Fibroblast of gingiva (primary cell): Measurements from ENCODE around the gene SMIM33.
"Not testable (repeated sequence)": the region's sequence is repeated elsewhere in the genome, so short reads cannot be mapped to it uniquely, and the experiment has no call there.

Experiments
- DNase-seq: peaks from one replicate; pipeline ENCODE4 v3.0.0-alpha.2; 2011; ENCODE audit warnings: low read depth

The SMIM33 gene

DNA sequence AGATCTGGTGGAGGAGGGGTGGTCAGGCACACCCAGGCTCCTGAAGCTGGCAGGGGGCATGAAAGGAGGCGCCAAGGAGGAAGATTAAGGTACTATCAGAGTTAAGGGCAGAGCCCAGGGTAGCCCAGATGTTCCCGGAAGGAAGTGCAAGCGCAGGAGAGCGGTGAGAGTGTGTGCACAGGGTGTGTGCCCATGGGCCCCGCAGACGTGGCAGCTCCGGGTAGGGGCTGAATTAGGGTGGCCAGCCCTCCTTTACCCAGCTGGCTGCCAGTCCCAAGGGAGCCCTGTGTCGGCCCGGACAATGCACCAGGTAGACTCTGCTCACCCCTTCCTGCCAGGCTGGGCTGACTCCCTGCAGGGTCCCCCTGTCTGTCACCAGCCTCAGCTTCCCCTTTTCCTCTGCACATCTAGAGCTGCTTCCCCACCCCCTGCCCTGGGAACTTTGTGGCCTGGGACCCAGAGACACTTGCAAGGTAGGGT, at the start of gene SMIM33:
TSS of gene SMIM33 (plus strand) at position 184 of the 480 bp plus-strand sequence. CDS start at position 302, 118 bp downstream.
- no peak for DNase-seq

DNA sequence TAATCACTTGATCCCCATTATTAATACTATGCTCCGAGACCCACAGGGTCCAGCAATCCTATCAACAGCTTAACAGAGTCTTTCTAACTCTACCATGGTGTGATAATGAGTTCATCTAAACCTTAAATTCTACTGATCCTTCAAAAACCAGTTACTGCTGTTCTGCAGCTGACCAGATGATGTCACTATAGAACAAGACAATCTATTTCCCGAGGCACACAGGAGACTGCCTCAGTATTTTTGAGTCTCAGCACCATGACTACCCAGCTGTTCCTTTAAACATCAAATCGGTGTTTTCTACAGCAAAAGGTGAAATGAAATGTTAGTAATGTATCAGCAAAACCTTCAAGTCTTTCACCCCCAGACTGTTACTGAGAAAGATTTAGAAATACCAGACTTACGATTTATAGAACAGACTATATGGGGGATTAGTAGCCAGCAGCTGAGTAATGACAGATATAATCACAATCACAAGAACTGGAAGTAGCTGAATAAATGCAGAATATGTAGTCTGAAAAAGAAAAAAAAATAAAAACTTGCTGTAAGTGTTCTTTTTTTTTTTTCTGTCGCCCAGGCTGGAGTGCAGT, 48.4 kb upstream of the SMIM33 start:
- DNase-seq: peak; percentile 57

DNA sequence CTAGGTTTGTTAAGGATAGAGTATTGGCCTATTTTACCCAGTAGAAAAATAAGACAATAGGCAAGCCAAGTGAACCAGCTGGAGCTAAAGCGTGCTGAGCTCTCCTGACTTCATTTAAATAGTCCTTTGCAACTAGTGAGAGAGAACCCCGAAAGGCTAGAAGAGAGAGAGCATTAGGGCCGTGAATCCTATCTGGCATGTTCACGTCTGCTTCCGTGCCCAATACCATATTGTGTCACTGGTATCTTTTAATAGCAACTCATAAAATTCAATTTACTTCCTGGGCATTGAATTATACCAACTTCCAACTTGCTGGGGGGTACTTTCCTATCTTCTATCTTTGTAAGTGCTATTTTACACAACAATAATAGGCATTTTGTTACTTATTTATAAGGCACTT, 45.3 kb upstream of the SMIM33 start:
- DNase-seq: no peak

DNA sequence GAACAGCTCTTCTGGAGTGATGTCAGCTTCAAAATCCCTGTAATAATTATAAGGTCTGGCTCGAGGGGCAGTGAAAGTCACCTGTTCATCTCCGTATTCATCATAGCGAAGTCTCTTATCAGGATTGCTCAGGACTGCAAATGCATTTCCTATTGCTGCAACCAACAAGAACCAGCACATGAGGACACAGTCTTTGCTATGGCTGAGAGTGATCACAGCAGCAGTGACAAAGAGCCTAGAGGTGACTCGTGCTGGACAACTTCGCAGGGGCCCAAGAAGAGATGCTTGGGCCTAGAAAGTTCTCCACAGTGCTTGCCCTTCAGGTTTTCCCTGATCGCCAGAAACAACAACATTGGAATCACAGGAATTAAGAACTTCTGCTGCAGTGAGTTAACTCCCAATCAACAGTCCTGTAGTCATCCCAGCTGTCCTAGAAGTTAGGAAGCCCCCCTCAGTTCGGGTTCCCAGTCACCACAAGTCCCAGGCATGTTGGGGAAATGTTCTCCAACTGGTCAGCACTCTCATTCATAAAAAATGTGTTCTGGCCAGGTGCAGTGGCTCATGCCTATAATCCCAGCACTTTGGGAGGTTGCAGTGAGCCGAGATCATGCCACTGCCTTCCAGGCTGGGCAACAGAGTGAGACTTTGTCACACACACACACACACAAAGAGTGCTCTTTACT, 44.5 kb upstream of the SMIM33 start:
- DNase-seq: no peak

DNA sequence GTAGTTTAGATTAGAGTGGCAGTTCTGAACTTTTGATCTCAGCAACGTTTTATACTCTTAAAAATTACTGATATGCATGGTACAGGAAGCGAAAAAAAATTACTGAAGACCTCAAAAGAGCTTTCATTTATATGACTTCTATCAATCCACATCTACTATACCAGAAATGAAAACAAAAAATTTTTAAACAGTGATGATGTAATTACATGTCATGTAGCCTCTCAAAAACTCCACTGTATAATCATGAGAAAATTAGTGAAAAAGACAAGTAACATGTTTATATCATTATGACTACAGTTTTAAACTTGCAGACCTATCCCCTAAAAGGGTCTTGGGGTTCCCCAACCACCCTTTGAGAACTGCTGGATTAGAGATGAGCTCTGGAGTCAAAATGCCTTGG, 40.8 kb upstream of the SMIM33 start:
- DNase-seq: no peak

DNA sequence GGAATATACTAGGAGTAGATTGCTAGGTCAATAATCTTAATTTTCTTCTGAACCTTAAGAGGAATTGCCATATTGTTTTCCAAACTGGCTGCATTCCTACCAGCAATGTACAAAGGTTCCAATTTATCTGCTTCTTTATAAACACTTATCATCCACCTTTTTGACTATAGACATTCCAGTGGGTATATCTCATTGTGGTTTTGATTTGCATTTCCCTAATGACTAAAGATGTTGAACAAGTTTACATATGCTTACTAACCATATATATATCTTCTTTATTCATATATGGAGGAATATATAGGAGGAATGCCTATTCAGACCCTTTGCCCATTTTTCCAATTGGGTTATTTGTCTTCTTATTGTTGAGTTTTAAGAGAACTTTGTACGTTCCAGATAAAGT, 39.1 kb upstream of the SMIM33 start:
- DNase-seq: no peak

DNA sequence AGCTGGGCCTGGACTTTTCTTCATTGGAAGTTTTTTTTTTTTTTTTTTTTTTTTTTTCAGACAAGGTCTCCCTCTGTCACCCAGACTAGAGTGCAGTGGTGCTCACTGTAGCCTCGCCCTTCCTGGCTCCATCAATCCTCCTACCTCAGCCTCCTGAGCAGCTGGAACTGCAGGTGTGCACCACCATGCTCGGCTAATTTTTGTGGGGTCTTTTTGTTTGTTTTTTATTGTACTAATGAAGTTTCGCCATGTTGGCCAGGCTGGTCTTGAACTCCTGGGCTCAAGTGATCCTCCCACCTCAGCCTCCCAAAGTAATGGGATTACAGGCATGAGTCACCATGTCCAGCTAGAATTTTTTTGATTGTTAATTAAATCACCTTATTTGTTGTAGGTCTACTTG, 35.1 kb upstream of the SMIM33 start:
- no peak for DNase-seq

DNA sequence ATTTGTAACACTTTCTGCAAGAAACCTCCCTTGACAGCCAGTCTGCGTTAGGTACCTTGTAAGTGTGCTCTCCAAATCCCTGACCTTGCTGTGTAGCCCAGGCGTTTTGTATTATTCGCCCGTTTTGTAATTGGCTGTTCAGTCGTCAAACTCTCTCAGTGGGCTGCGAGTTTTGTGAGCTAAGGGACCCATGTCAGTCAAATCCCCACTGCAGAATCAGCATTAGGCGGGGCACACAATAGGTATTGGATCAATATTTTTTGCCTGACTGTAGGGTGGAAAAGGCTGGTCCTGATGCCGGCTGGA, 32.1 kb upstream of the SMIM33 start:
- DNase-seq: no peak

DNA sequence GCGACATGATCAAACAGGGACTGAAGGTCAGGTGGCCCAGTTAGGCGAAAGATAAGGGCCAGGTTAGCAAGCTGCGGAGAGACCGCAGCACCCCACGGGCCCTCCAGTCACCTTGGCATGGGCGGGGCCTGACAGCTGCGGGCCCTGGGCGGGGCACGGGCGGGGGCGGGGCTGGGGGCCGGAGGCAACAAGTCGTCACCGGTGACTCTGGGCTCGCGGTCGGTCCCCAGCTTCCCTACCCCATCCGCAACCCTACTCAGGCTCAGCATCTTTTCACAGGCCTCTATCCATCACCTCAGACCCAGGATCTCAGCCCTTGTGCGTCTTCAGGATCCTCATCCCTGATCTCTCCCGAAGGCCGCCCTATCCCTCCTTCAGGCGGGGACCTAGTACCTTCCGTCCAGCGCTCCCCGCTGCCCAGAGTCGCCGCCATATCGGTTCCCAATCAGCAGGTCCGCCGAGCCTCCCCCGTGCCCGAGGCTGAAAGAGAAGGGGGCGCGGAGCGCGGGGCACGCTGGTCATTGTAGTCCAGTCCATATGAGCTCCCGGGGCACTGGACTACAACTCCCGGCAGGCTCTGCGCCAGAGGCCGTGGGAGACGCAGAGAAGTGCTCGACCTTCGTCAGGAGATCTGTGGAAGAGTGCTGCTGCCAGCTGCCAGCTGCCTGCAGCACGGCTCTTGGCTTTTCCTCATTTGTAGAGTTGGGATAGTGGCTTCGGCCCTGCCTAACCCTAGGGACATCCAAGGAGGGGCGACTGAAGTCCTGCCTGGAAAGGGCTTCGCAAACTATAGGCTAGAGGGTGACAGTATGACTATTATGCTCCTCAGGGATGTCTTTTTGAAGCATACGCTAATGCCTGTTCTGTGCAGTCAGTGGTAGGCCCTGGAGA, 31.5 kb upstream of the SMIM33 start, which contains the start of gene DNAJC18:
TSS of gene DNAJC18 (minus strand) at position 513 of the 891 bp plus-strand sequence. CDS start at position 433, 80 bp downstream.
- DNase-seq: peak; percentile 87

DNA sequence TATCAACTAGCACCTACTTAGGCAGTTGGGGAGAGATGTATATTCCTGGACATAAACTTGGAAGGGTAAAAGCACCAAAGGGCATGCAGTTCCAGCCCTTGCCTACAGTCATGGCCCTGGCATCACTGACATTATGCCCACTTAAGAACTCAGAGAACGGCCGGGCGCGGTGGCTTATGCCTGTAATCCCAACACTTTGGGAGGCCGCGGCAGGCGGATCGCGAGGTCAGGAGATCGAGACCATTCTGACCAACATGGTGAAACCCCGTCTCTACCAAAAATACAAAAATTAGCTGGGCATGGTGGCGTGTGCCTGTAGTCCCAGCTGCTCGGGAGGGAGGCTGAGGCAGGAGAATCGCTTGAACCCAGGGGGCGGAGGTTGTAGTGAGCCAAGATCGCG, 30.4 kb upstream of the SMIM33 start:
- not testable (repeated sequence) for DNase-seq

DNA sequence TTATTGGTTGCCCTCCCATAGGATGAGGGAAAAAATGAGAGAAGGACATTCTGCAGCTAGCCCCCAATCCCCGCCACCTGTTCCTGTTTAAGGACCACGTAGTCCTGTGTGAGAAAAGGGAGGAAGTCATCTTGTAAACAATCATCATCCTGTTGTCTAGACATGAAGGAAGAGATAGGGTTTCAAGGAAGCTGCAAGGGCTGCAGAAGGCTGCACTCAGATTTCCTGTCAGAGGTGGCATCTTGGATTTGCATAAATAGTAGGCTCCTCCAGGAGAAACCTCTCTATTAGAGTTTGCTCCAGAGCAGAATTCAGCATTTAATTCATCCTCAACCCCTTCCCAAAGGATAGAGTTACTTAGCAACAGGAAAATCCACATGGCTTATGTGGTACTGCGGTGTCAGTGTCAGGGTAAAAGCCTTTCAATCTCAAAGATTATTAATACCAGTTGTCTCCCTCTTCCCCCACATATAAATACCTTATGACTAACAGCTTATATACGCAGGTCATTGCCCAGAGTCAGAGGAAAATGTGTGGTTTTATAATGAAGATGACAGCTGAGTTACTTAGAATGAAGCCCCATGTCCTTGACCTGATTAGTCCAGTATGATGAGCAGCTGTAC, 26.9 kb upstream of the SMIM33 start:
- peak; percentile 63 for DNase-seq

DNA sequence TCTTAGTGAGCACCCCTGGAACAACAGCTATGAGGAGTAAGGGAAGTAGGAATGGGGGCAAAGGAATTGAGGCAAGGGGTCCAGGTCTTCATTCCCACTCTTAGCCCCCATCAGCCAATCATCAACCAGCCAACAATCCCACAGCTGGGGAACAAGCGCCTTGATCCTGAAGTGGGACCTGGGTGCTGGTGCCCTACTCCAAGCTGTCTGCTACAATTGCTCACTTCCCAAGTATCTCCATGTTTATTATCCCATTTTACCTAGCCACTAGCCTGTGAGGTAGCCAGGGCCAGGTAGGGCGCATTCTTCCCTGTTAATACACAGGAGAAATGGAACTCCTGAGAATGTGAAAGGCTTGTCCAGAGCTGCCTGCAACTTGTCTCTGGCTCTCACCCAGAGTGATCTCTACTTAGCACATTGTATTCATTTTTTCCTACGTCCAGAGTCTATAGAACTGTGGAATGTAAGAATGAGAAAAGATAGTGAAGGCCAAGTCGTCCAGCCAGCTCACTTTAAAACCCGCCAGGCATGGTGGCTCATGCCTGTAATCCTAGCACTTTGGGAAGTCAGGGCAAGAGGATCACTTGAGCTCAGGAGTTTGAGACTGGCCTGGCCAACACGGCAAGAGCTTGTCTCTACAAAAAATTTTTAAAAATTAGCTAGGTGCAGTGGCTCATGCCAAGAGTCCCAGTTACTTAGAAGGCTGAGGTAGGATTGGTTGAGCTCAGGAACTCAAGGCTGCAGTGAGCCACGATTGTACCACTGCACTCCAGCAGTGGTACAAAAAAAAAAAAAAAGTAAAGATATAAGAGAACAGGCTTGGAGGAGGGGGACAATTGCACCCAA, 25.3 kb upstream of the SMIM33 start:
- peak; percentile 69 for DNase-seq

DNA sequence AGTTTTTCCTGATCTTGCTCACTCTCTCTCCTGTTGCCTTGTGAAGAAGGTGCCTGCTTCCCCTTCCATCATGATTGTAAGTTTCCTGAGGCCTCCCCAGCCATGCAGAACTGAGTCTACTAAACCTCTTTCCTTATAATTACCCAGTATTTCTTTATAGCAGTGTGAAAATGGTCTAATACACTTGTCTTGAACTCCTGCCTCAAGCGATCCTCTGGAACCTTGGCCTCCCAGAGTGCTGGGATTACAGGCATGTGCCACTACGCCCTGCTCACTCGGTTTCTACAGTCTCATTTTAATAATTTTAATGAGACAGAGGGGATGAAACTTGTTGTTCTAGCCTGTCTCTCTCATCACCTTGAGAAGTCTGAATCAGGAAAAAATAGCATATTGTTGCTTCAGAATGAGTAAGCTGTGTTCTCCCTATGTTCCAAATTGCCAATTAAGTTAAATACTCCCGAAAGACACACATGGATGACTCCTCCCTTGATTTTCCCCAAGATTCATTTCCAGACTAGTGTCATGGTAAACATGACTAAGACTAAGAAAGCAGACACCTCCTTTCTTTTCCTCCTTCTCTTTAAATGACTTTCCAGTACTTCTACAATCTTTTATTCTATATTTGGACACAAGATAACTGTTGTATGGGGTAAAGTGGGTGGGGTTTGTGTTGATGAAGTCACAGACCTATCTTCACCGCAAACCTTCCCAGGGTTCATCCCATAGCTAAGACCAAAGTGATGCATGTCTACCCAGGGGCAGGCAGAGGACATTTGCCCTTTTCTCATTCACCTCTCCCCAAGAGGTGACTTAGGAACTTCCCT, 23.6 kb upstream of the SMIM33 start:
- no peak for DNase-seq

DNA sequence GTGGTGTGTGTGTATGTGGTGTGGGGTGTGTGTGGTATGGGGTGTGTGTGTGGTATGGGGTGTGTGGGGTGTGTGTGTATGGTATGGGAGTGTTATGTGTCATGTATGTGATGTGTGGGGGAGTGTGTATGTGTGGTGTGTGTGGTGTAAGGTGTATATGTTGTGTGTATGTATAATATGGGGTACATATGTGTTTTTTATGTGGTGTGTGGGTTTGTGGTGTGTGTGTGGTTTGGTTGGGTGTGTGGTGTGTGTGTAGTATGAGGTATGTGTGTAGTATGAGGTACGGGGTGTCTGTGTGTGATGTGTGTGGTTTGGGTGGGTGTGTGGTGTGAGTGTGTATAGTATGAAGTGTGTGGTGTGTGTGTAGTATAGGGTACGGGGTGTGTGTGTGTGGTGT, 19.6 kb upstream of the SMIM33 start:
- no peak for DNase-seq

DNA sequence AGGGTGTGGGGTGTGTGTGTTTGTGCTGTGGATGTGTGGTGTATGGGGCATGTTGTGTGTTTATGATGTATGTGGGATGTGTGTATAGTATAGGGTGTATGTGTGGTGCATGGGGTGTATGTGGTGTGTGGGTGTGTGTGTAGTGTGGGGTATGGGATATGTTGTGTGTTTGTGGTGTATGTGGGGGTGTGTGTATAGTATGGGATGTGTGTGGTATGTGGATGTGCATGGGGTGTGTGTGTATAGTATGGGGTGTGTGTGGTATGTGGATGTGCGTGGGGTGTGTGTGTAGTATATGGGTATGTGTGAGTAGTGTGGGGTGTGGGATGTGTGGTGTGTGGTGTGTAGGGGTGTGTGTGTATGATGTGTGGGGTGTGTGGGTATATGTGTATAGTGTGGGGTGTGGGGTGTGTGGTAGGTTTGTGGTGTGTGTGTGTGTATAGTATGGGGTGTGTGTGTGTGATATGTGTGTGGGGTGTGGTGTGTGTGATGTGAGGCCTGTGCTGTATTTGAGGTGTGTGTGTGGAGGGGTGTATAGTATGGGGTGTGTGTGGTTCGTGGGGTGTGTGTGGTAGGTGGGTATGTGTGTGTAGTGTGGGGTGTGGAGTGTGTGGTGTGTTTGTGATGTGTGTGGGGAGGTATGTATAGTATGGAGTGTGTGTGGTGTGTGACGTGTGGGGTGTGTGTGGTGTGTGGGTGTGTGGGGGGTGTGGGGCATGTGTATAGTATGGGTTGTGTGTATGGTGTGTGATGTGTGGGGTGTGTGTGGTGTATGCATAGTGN, 18.7 kb upstream of the SMIM33 start:
- DNase-seq: no peak

DNA sequence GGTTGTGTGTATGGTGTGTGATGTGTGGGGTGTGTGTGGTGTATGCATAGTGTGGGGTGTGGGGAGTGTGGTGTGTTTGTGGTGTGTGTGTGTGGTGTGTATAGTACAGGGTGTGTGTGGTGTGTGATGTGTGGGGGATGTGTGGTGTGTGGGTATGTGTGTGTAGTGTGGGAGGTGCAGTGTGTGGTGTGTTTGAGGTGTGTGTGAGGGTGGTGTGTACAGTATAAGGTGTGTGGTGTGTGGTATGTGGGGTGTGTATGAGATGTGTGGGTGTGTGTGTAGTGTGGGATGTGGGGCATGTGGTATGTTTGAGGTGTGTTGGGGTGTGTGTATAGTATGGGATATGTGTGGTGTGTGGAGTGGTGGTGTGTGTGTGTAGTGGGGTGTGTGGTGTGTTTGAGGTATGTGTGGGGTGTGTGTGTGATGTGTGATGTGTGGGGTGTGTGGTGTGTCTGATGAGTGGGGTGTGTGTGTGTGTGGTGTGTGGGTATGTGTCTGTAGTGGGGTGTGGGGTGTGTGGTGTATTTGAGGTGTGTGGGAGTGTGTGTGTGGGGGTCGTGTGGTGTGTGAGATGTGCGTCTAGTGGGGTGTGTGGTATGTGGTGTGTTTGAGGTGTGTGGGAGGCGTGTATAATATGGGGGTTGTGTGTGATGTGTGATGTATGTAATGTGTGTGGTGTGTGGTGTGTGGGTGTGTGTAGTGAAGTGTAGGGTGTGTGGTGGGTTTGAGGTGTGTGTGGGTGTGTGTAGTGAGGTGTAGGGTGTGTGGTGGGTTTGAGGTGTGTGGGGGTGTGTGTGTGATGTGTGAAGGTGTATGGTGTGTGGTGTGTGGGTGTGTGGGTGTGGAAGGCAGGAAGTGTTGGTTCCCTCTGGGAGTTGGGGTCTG, 16.9 kb upstream of the SMIM33 start:
- DNase-seq: no peak

DNA sequence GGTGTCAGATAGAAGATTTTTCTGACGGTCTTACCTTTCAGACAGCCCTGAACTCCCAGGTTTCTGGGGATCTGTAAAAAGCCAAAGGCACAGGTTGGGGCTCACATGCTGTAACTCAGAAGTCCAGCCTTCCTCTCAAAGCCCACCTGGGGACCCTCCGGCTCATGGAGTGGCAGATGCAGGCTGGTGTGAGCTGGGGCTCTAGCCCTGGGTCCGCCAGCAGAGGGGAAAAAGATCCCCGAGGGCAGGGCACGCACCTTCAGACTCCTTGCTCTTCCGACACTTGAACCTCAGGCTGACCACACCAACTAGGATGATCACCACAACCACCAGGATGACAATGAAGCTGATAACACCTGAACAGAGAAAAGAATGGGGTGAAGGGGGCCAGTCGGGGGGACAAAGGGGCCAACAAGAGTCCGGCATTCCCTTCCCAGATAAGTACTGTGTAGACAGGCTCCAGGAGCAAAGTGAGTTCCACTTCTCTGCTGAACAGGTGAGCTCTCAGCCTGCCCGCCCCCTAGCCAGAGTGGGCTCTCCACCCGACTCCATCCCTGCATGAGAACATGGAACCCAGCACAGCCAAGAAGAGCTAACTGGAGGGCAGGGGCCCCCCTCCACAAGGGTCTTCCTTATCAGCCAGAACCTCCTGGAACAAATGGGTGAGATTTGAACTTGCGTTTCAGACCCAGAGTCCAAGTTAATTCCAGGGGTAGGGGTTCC, 16.1 kb upstream of the SMIM33 start:
- no peak for DNase-seq

DNA sequence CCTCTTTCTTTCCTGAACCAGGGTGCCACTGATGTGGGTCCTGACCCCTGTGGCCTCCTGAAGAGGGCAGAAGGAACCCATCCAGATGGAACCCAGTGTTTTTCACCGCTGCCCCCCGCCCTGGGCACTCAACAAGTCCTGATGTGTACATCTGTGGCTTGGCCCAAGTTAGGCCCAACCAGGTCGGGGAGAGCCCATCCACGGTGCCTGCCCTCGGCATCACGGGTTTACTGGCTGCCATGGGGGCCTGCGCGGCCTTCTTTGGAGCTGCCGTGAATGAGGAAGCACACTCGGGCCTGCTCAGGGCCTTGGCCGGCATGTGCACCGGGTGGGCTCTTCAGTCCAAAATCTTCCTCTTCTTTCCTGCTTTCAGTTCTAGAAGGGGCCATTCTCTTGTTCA, 14.0 kb upstream of the SMIM33 start:
- DNase-seq: no peak
